COR-L47 (cell line): ENCODE results near the gene IRX1.

Experiments
- DNase-seq: peaks from one replicate; lab custom pipeline; 2025; lab: John Stamatoyannopoulos, UW

IRX1 gene

GRCh38 chr5:3650868-3651267 is 55.2 kb downstream of the IRX1 start:
- no peak for DNase-seq
